ENCODE results near the gene ZFP3.
"Not testable (repeated sequence)": the region's sequence is repeated elsewhere in the genome, so short reads cannot be mapped to it uniquely, and the experiment has no call there.

The ZFP3 gene

GRCh38 chr17:5122586-5123342 is 44.5 kb downstream of the ZFP3 start:
- no peak for TF ChIP-seq CTCF (IDR thresholded peaks at IDR 0.05; ENCODE audit: low read depth, low read length)
- DNase-seq (ENCODE audit: extremely low read depth, low read depth) = no peak

- TF ChIP-seq CTCF (IDR thresholded peaks at IDR 0.05; ENCODE audit: low read depth, low read length) = no peak
- no peak for DNase-seq (ENCODE audit: extremely low read depth, low read depth)
Observed at GRCh38 chr17:5123343-5124124, 45.3 kb downstream of the ZFP3 start.

GRCh38 chr17:5124125-5124760 is 46.0 kb downstream of the ZFP3 start:
- not testable (repeated sequence) for DNase-seq (ENCODE audit: extremely low read depth, low read depth)

GRCh38 chr17:5124896-5125295 is 46.6 kb downstream of the ZFP3 start:
- DNase-seq (ENCODE audit: extremely low read depth, low read depth) = not testable (repeated sequence)

- no peak for DNase-seq (ENCODE audit: extremely low read depth, low read depth)
- TF ChIP-seq CTCF (IDR thresholded peaks at IDR 0.05; ENCODE audit: low read depth, low read length) = no peak
Observed at GRCh38 chr17:5126719-5127488, 48.6 kb downstream of the ZFP3 start.

GRCh38 chr17:5127910-5128309 is 49.6 kb downstream of the ZFP3 start:
- no peak for DNase-seq (ENCODE audit: extremely low read depth, low read depth)
- TF ChIP-seq CTCF (IDR thresholded peaks at IDR 0.05; ENCODE audit: low read depth, low read length) = no peak

- not testable (repeated sequence) for DNase-seq (ENCODE audit: extremely low read depth, low read depth)
Observed at GRCh38 chr17:5128387-5128786, 50.1 kb downstream of the ZFP3 start.

GRCh38 chr17:5128905-5129535 is 50.8 kb downstream of the ZFP3 start:
- DNase-seq (ENCODE audit: extremely low read depth, low read depth) = no peak
- TF ChIP-seq CTCF (IDR thresholded peaks at IDR 0.05; ENCODE audit: low read depth, low read length) = no peak

- not testable (repeated sequence) for DNase-seq (ENCODE audit: extremely low read depth, low read depth)
Observed at GRCh38 chr17:5129770-5130169, 51.5 kb downstream of the ZFP3 start.

- not testable (repeated sequence) for DNase-seq (ENCODE audit: extremely low read depth, low read depth)
Observed at GRCh38 chr17:5130261-5130660, 52.0 kb downstream of the ZFP3 start.

- not testable (repeated sequence) for DNase-seq (ENCODE audit: extremely low read depth, low read depth)
Observed at GRCh38 chr17:5130687-5131086, 52.4 kb downstream of the ZFP3 start.

Data from AG09319 (cell line).